Neuronal stem cell (in vitro differentiated cells): ENCODE measurements around the gene YTHDF2.

Experiments
- DNase-seq: peaks from one replicate; pipeline ENCODE4 v3.0.0-alpha.2; 2013; ENCODE audit warnings: low spot score
- H2AFZ ChIP-seq: one replicate; pipeline ENCODE4 v1.6.1; 2013; ENCODE audit warnings: mild to moderate bottlenecking, low read length, inconsistent platforms
- H2AK5ac ChIP-seq: 2 replicates; pipeline ENCODE4 v1.6.1; 2013; ENCODE audit warnings: low read depth, mild to moderate bottlenecking, inconsistent platforms, low read length, moderate library complexity, mixed read lengths
- H2BK120ac ChIP-seq: 2 replicates; pipeline ENCODE4 v1.6.1; 2013; ENCODE audit warnings: low read depth, mild to moderate bottlenecking, inconsistent platforms, low read length, moderate library complexity, mixed read lengths
- H2BK12ac ChIP-seq: one replicate; pipeline ENCODE4 v1.6.1; 2013; ENCODE audit warnings: low read length, inconsistent platforms
- H2BK15ac ChIP-seq: 2 replicates; pipeline ENCODE4 v1.6.1; 2013; ENCODE audit warnings: mild to moderate bottlenecking, low read length, inconsistent platforms, mixed read lengths
- H2BK5ac ChIP-seq: one replicate; pipeline ENCODE4 v1.6.1; 2013; ENCODE audit warnings: inconsistent platforms, mild to moderate bottlenecking, low read length, moderate library complexity
- H3K14ac ChIP-seq: one replicate; pipeline ENCODE4 v1.6.1; 2013; ENCODE audit warnings: low read length, inconsistent platforms
- H3K18ac ChIP-seq: 2 replicates; pipeline ENCODE4 v1.6.1; 2013; ENCODE audit warnings: low read length, inconsistent platforms
- H3K23ac ChIP-seq: 2 replicates; pipeline ENCODE4 v1.6.1; 2013; ENCODE audit warnings: low read depth, mild to moderate bottlenecking, mixed read lengths, low read length, inconsistent platforms; ENCODE audit not compliant: poor library complexity
- H3K27ac ChIP-seq: replicated peaks from 3 replicates; pipeline ENCODE4 v1.5.1; 2013; ENCODE audit warnings: low read length, inconsistent platforms
- H3K27me3 ChIP-seq, 3 experiments: 2 replicates each; pipeline ENCODE4 v1.6.1; 2013; ENCODE audit warnings: low read length in 3 of 3, mild to moderate bottlenecking in 2 of 3, inconsistent platforms in 1 of 3, low read depth in 1 of 3, mixed read lengths in 1 of 3, moderate library complexity in 1 of 3; ENCODE audit not compliant: control insufficient read depth in 3 of 3, insufficient read depth in 3 of 3
- H3K36me3 ChIP-seq, 2 donors: replicated peaks in 1 of 2; 2 replicates each; pipeline ENCODE4 v1.6.1; 2013; ENCODE audit warnings: low read length in 2 of 2; ENCODE audit not compliant: control insufficient read depth in 2 of 2, insufficient read depth in 2 of 2
- H3K4ac ChIP-seq: 2 replicates; pipeline ENCODE4 v1.6.1; 2013; ENCODE audit warnings: inconsistent platforms, mild to moderate bottlenecking, low read length, moderate library complexity
- H3K4me1 ChIP-seq, 2 donors: 1 replicate in 1 of 2; 2 replicates in 1 of 2; pipeline ENCODE4 v1.6.1; 2013; ENCODE audit warnings: low read length in 2 of 2, low read depth in 1 of 2; ENCODE audit not compliant: control insufficient read depth in 2 of 2, insufficient read depth in 1 of 2
- H3K4me2 ChIP-seq: one replicate; pipeline ENCODE4 v1.6.1; 2013; ENCODE audit warnings: mild to moderate bottlenecking, low read length, inconsistent platforms; ENCODE audit not compliant: insufficient read depth, poor library complexity, severe bottlenecking
- H3K4me3 ChIP-seq, 2 donors: 2 replicates each; pipeline ENCODE4 v1.5.1; 2013; ENCODE audit warnings: low read length in 2 of 2, mild to moderate bottlenecking in 2 of 2, inconsistent platforms in 1 of 2, moderate library complexity in 1 of 2
- H3K79me1 ChIP-seq: one replicate; pipeline ENCODE4 v1.6.1; 2013; ENCODE audit warnings: low read depth, mild to moderate bottlenecking, inconsistent platforms, low read length, moderate library complexity
- H3K9ac ChIP-seq: one replicate; pipeline ENCODE4 v1.6.1; 2013; ENCODE audit warnings: mild to moderate bottlenecking, low read depth, low read length, inconsistent platforms; ENCODE audit not compliant: poor library complexity
- H3K9me3 ChIP-seq, 2 donors: replicated peaks in 1 of 2; 2 replicates each; pipeline versions ENCODE3 to v1.6.1; 2013; ENCODE audit warnings: low read length in 2 of 2, mild to moderate bottlenecking in 2 of 2, inconsistent platforms in 1 of 2, low read depth in 1 of 2, mixed read lengths in 1 of 2, moderate library complexity in 1 of 2; ENCODE audit not compliant: control insufficient read depth in 2 of 2, insufficient read depth in 1 of 2
- H4K8ac ChIP-seq: one replicate; pipeline ENCODE4 v1.6.1; 2013; ENCODE audit warnings: low read depth, mild to moderate bottlenecking, inconsistent platforms, low read length, moderate library complexity
- H4K91ac ChIP-seq: one replicate; pipeline ENCODE4 v1.6.1; 2013; ENCODE audit warnings: low read length, low read depth, mild to moderate bottlenecking, inconsistent platforms; ENCODE audit not compliant: poor library complexity
- WGBS, 2 donors: extraction: QIAGEN DNeasy Blood & Tissue Kit; methylation state at CpG; one replicate each; pipeline ENCODE4 v1.1.7; 2013; ENCODE audit warnings: missing lambda C conversion rate in 2 of 2, mixed read lengths in 1 of 2; ENCODE audit not compliant: insufficient read length in 2 of 2, insufficient replicate concordance in 1 of 2; ENCODE audit errors: extremely low coverage in 2 of 2; 5-methylcytosine and 5-hydroxymethylcytosine counted together

The YTHDF2 gene

GRCh38 chr1:28811369-28811765 lies 74.6 kb downstream of the YTHDF2 start:
- peaks cover 12 to 66% (median 25%) of the 10 kb centered on the region in 3 experiments for H3K27me3 ChIP-seq

DNA sequence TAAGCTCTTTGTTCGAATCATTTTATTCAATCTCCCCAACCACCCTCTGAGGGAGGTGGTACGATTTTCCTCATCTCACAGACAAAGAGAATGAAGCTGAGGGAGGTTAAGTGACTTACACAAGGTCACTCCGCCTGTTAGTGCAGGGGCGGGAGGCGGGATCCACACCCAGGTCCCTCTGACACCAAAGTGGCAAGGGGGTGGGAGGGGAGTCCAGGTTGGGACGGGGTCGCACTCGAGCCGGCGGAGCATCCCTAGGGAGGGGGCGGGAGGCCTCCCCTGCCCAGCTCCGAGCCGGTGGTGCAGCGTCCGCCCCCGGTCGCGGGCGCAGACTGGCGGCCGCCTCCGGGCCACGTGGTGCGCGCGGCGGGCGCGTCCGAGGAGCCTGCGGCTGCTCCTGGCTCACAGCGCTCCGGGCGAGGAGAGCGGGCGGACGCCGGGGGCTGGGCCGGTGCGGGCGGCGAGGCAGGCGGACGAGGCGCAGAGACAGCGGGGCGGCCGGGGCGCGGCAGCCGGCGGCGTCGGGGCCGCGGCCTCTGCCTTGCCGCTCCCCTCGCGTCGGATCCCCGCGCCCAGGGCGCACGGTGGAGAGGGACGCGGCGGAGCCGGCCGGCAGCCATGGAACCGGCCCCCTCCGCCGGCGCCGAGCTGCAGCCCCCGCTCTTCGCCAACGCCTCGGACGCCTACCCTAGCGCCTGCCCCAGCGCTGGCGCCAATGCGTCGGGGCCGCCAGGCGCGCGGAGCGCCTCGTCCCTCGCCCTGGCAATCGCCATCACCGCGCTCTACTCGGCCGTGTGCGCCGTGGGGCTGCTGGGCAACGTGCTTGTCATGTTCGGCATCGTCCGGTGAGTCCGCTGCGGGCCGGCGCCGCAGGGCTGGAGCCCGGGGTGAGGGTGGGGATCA lies 75.3 kb downstream of the YTHDF2 start, which contains the start of gene OPRD1:
OPRD1 (plus strand) TSS at position 405 of the 903 bp plus-strand sequence; CDS start at position 619, 214 bp downstream.
- Histone ChIP-seq H3K27ac (no peak within 1 kb of the TSS), H2AK5ac (no peak within 1 kb of the TSS), H2BK12ac (peak within 1 kb of the TSS; percentile 50), H3K4me3 (peak within 1 kb of the TSS in 1 of 2 donors; percentile 62), H2BK120ac (peak within 1 kb of the TSS; percentile 30), H3K4ac (peak within 1 kb of the TSS; percentile 41), H3K36me3 (no peaks in the 10 kb centered on the region), H3K4me1 (peaks cover 0 to 6% of the 10 kb centered on the region in 2 donors), H2BK5ac (no peak within 1 kb of the TSS), H2AFZ (peak within 1 kb of the TSS; percentile 56), H3K18ac (peak within 1 kb of the TSS; percentile 84), H3K79me1 (no peaks in the 10 kb centered on the region), H3K23ac (peak within 1 kb of the TSS; percentile 94), H3K4me2 (peak within 1 kb of the TSS; percentile 78), H3K9ac (peak within 1 kb of the TSS; percentile 73), H4K8ac (no peak within 1 kb of the TSS), H4K91ac (no peak within 1 kb of the TSS), H3K14ac (peak within 1 kb of the TSS; percentile 31), H3K27me3 (peaks cover 12 to 72% (median 25%) of the 10 kb centered on the region in 3 experiments), H3K9me3 (peaks cover 1 to 3% of the 10 kb centered on the region in 2 donors), H2BK15ac (no peak within 1 kb of the TSS)
- WGBS, 2 donors, result no CpG with 5 or more reads among the region's 108 CpGs
- DNase-seq, result no peak

More at GRCh38 chr1:28811369-28811765, 74.6 kb downstream of the YTHDF2 start:
- H3K9ac ChIP-seq, result no peak overlapping the region
- peaks cover 0 to 6% of the 10 kb centered on the region in 2 donors for H3K4me1 ChIP-seq
- H2AFZ ChIP-seq, result no peak overlapping the region
- H2AK5ac ChIP-seq, result no peak overlapping the region
- no peak overlapping the region for H3K4me2 ChIP-seq
- no peak overlapping the region for H3K14ac ChIP-seq
- DNase-seq, result no peak
- no peak overlapping the region for H3K4ac ChIP-seq
- no peak overlapping the region for H3K4me3 ChIP-seq
- no peak overlapping the region for H3K27ac ChIP-seq
- no peak overlapping the region for H2BK120ac ChIP-seq
- no peak overlapping the region for H2BK15ac ChIP-seq
- H3K79me1 ChIP-seq, result no peaks in the 10 kb centered on the region
- H2BK12ac ChIP-seq, result no peak overlapping the region
- H3K18ac ChIP-seq, result no peak overlapping the region
- H4K8ac ChIP-seq, result no peak overlapping the region
- no CpG with 5 or more reads among the region's 9 CpGs for WGBS, 2 donors
- peaks cover 1 to 3% of the 10 kb centered on the region in 2 donors for H3K9me3 ChIP-seq
- no peak overlapping the region for H3K23ac ChIP-seq
- no peak overlapping the region for H2BK5ac ChIP-seq
- H4K91ac ChIP-seq, result no peak overlapping the region
- no peaks in the 10 kb centered on the region for H3K36me3 ChIP-seq

DNA sequence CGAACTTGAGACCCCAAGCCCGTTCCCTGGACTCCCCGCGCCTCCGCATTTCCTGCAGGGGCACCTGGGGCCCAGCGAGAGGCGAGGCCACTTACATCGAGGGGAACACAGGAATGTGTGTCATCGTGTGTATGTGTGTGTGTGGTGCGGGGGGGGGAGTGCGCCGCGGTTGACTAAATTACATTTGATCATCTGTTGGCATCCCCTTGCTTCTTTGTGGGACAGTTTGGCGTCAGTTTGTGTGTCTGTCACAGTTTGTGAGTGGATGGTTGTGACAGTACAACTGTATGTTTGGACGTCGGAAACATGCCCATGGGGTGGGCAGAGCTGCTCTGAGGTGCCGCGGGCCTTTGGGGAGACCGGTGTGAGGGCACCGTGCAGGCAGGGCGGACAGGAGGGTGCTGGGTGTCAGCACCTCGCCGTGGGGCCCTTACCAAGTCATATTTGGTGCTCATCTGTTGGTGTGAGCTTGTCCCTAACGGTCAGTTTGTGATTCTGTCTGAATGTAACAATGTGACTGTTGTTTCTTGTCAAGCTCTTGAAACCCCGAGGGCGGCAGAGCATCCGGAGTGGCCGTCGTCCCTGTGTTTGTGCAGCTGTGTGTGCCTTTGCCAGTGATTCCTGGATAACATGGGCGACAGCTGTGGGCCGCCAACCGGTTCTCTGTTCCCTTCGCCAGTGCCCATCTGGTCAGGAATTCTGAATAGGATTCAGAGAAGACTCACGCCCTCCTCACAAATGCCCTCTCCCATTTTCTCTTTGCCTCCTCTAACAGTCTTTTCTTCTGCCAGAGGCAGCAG lies 76.1 kb downstream of the YTHDF2 start:
- Histone ChIP-seq H2BK15ac (no peak overlapping the region), H3K4me1 (peaks cover 0 to 6% of the 10 kb centered on the region in 2 donors), H4K91ac (no peak overlapping the region), H3K27me3 (peaks cover 12 to 77% (median 25%) of the 10 kb centered on the region in 3 experiments), H2BK12ac (peak overlapping the region; percentile 50), H3K36me3 (no peaks in the 10 kb centered on the region), H3K9me3 (peaks cover 1 to 3% of the 10 kb centered on the region in 2 donors), H3K18ac (peak overlapping the region; percentile 84), H3K23ac (peak overlapping the region; percentile 94), H3K4me3 (peak overlapping the region in 1 of 2 donors; percentile 62), H3K4me2 (peak overlapping the region; percentile 78), H3K27ac (no peak overlapping the region), H3K14ac (no peak overlapping the region), H3K79me1 (no peaks in the 10 kb centered on the region), H2BK5ac (no peak overlapping the region), H2AFZ (peak overlapping the region; percentile 56), H4K8ac (no peak overlapping the region), H2BK120ac (peak overlapping the region; percentile 30), H3K4ac (no peak overlapping the region), H3K9ac (no peak overlapping the region), H2AK5ac (no peak overlapping the region)
- WGBS, 2 donors, result no CpG with 5 or more reads among the region's 34 CpGs
- no peak for DNase-seq
